K562 (cell line): ENCODE results near the gene NTN4. TPM values are rescaled to one million over a fixed set of nuclear protein-coding genes. Genes with fewer than 3 reads are reported as not detected.

Experiments used
- HNRNPL ChIP-seq: fragments of 200-400 bp; formaldehyde crosslinking; IDR thresholded peaks from 2 replicates; pipeline ENCODE4 v1.6.1; 2017; ENCODE audit warnings: low read depth, mild to moderate bottlenecking, low read length
- KAT8 ChIP-seq: fragments of 450-650 bp; IDR thresholded peaks from 2 replicates; pipeline ENCODE4 v1.6.1; 2016; ENCODE audit warnings: low read depth, mild to moderate bottlenecking
- MITF ChIP-seq: IDR thresholded peaks from 2 replicates; pipeline ENCODE4 v1.6.1; 2014; ENCODE audit warnings: antibody characterized with exemption
- MLLT1 ChIP-seq, 2 experiments: fragments of 450-650 bp; IDR thresholded peaks; 2 replicates each; pipeline ENCODE4 v1.6.1; 2016
- POLR2G ChIP-seq: fragments of 200-400 bp; formaldehyde crosslinking; IDR thresholded peaks from 2 replicates; pipeline ENCODE4 v1.6.1; 2017; ENCODE audit warnings: low read depth, mild to moderate bottlenecking, antibody characterized with exemption, low read length, moderate library complexity
- SOX6 ChIP-seq: fragments of 450-650 bp; IDR thresholded peaks from 2 replicates; pipeline ENCODE4 v1.6.1; 2014; ENCODE audit warnings: mild to moderate bottlenecking
- SRSF7 ChIP-seq: fragments of 200-400 bp; formaldehyde crosslinking; optimal IDR thresholded peaks from 2 replicates; pipeline ENCODE3; 2017; ENCODE audit warnings: mild to moderate bottlenecking, low read depth, low read length
- THRB ChIP-seq: fragments of 450-650 bp; formaldehyde crosslinking; conservative IDR thresholded peaks from 2 replicates; pipeline ENCODE4 v1.4.0; 2022; ENCODE audit warnings: mild to moderate bottlenecking, missing genetic modification characterization
- polyA plus RNA-seq, 8 experiments: library from polyadenylated mRNA; depleted of rRNA in 4 of 8; stranded (reverse) in 5 of 8; unstranded in 3 of 8; fragments of >200 nt; fragmentation: Nextera tagmentation in 2 of 8; fragmentation: Illumina TruSeq in 1 of 8; extraction: Ambion mirVana in 2 of 8; extraction: Trizol in 1 of 8; gene quantifications; 2 replicates each; pipeline versions ENCODE4 v1.2.1 to v1.2.3, GENCODE V29; 2011 to 2014; ENCODE audit warnings: inconsistent platforms in 1 of 8, missing spikeins in 1 of 8
- total RNA-seq, 7 experiments: library from RNA; depleted of rRNA in 6 of 7; stranded (reverse); fragments of >200 nt in 6 of 7; fragmentation: Illumina TruSeq in 2 of 7; extraction: Trizol in 2 of 7; gene quantifications; 2 replicates each; pipeline versions ENCODE4 v1.2.1 to v1.2.3, GENCODE V29; 2011 to 2021; ENCODE audit warnings: low replicate concordance in 1 of 7

The NTN4 gene
- total and polyA plus RNA-seq, 9 of the 15 experiments (the other 6 are each of a cell fraction or from before 2014, with no cell fraction given), result 0.13 TPM; not detected in 8

- TF ChIP-seq SOX6 (no peak), KAT8 (no peak), THRB (CRISPR knock-in tag) (no peak), HNRNPL (no peak), MLLT1 (IDR thresholded peaks at IDR 0.05) (no peak), MITF (no peak), SRSF7 (no peak), POLR2G (no peak)
These were observed 48.9 kb downstream of the NTN4 start (continued) for GRCh38 chr12:95741635-95742034.
